Renal cortex interstitium (tissue), 11 donors: ENCODE measurements around the gene DLGAP1. TPM values are rescaled to one million over a fixed set of nuclear protein-coding genes. Genes with fewer than 3 reads are reported as not detected.
"Not testable (repeated sequence)": the region's sequence is repeated elsewhere in the genome, so short reads cannot be mapped to it uniquely, and the experiment has no call there.

Source experiments
- DNase-seq, 11 donors: peaks; one replicate each; pipeline ENCODE4 v3.0.0-alpha.2; 2013; ENCODE audit warnings: low read depth in 9 of 11, low spot score in 4 of 11; ENCODE audit errors: extremely low read depth in 1 of 11
- polyA plus RNA-seq, 3 donors: library from polyadenylated mRNA; unstranded; fragments of 120-200 nt; gene quantifications; one replicate each; pipeline ENCODE4 v1.2.1, GENCODE V29; 2013; ENCODE audit not compliant: insufficient read length in 3 of 3

Gene DLGAP1
- polyA plus RNA-seq, 3 donors = 4.6 to 6.1 (median 5.9) TPM

GRCh38 chr18:3486512-3486911 lies 968.6 kb downstream of the DLGAP1 start:
- no peak for DNase-seq

- no peak for DNase-seq
Measured at GRCh38 chr18:3485153-3486149, 969.7 kb downstream of the DLGAP1 start.

GRCh38 chr18:3482258-3482657 lies 972.8 kb downstream of the DLGAP1 start:
- no peak for DNase-seq

- DNase-seq = peak in 5 of 11 donors; percentile 33 to 55 (median 35)
Measured at GRCh38 chr18:3481696-3482210, 973.4 kb downstream of the DLGAP1 start.

- DNase-seq = no peak
Measured at GRCh38 chr18:3480827-3481573, 974.1 kb downstream of the DLGAP1 start.

GRCh38 chr18:3479978-3480509 lies 975.1 kb downstream of the DLGAP1 start:
- no peak for DNase-seq

- DNase-seq = no peak
Measured at GRCh38 chr18:3478262-3478978, 976.7 kb downstream of the DLGAP1 start.

GRCh38 chr18:3472681-3473544 lies 982.2 kb downstream of the DLGAP1 start:
- DNase-seq = no peak

- DNase-seq = not testable (repeated sequence)
Measured at GRCh38 chr18:3472121-3472520, 983.0 kb downstream of the DLGAP1 start.

- no peak for DNase-seq
Measured at GRCh38 chr18:3471141-3471648, 983.9 kb downstream of the DLGAP1 start.

GRCh38 chr18:3468833-3469232 lies 986.3 kb downstream of the DLGAP1 start:
- no peak for DNase-seq

GRCh38 chr18:3468066-3468705 lies 986.9 kb downstream of the DLGAP1 start:
- no peak for DNase-seq

- no peak for DNase-seq
Measured at GRCh38 chr18:3466872-3467271, 988.2 kb downstream of the DLGAP1 start.

GRCh38 chr18:3466045-3466444 lies 989.1 kb downstream of the DLGAP1 start:
- no peak for DNase-seq

- no peak for DNase-seq
Measured at GRCh38 chr18:3463051-3463450, 992.1 kb downstream of the DLGAP1 start.

GRCh38 chr18:3461704-3462103 lies 993.4 kb downstream of the DLGAP1 start:
- DNase-seq = no peak

GRCh38 chr18:3460823-3461398 lies 994.2 kb downstream of the DLGAP1 start:
- DNase-seq = no peak
